GM12878 (cell line): Measurements from ENCODE around the gene SIGLEC12.

Experiments used
- PAX5 ChIP-seq: IDR thresholded peaks from 2 replicates; pipeline ENCODE4 v1.6.1; 2011; ENCODE audit warnings: low read depth, low read length, borderline replicate concordance
- POLR2AphosphoS2 ChIP-seq: IDR thresholded peaks from 2 replicates; pipeline ENCODE4 v1.6.1; 2011; ENCODE audit warnings: low read depth, mild to moderate bottlenecking, low read length, improper control_type of control experiment, moderate library complexity
- TF ChIP-seq, protein P1 (sequence below): fragments of 450-650 bp; conservative IDR thresholded peaks from 2 replicates; pipeline ENCODE4 v1.6.1; 2017; ENCODE audit warnings: mild to moderate bottlenecking, moderate library complexity
- TF ChIP-seq, protein P2 (sequence below), 3 experiments: IDR thresholded peaks in 2 of 3; conservative IDR thresholded peaks in 1 of 3; 2 replicates each; pipeline ENCODE4 v1.5.1; 2011; ENCODE audit warnings: low read depth in 3 of 3, low read length in 3 of 3, mild to moderate bottlenecking in 3 of 3, control low read depth in 2 of 3, moderate library complexity in 2 of 3, inconsistent platforms in 1 of 3, mixed read lengths in 1 of 3; ENCODE audit not compliant: control insufficient read depth in 2 of 3, insufficient read depth in 1 of 3; ENCODE audit errors: extremely low read depth in 1 of 3
- TF ChIP-seq, protein P3 (sequence below): fragments of 450-650 bp; IDR thresholded peaks from 2 replicates; pipeline ENCODE4 v1.6.1; 2016; ENCODE audit warnings: mild to moderate bottlenecking, moderate library complexity, borderline replicate concordance

DNA sequence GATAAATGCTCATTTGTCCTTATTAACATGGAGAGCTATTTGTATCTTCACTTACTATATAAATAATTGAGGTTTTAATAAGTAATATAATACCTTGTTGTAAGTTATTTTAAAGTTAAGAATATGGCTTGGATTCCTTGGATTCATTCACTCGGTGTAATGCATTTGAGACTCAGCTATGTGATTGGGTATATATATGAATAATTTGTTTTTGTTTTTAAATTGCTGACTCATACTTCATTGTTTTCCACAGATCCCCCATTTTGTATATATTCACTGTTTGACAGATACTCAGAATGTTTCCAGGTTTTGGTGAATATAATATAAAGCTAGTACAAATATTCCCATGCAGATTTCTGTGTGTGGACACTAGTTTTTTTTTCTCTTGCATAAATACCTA, 30.1 kb downstream of the SIGLEC12 start:
- no peak for TF ChIP-seq PAX5
- TF ChIP-seq, protein P1, sequence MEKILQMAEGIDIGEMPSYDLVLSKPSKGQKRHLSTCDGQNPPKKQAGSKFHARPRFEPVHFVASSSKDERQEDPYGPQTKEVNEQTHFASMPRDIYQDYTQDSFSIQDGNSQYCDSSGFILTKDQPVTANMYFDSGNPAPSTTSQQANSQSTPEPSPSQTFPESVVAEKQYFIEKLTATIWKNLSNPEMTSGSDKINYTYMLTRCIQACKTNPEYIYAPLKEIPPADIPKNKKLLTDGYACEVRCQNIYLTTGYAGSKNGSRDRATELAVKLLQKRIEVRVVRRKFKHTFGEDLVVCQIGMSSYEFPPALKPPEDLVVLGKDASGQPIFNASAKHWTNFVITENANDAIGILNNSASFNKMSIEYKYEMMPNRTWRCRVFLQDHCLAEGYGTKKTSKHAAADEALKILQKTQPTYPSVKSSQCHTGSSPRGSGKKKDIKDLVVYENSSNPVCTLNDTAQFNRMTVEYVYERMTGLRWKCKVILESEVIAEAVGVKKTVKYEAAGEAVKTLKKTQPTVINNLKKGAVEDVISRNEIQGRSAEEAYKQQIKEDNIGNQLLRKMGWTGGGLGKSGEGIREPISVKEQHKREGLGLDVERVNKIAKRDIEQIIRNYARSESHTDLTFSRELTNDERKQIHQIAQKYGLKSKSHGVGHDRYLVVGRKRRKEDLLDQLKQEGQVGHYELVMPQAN = no peak
- TF ChIP-seq, protein P2, sequence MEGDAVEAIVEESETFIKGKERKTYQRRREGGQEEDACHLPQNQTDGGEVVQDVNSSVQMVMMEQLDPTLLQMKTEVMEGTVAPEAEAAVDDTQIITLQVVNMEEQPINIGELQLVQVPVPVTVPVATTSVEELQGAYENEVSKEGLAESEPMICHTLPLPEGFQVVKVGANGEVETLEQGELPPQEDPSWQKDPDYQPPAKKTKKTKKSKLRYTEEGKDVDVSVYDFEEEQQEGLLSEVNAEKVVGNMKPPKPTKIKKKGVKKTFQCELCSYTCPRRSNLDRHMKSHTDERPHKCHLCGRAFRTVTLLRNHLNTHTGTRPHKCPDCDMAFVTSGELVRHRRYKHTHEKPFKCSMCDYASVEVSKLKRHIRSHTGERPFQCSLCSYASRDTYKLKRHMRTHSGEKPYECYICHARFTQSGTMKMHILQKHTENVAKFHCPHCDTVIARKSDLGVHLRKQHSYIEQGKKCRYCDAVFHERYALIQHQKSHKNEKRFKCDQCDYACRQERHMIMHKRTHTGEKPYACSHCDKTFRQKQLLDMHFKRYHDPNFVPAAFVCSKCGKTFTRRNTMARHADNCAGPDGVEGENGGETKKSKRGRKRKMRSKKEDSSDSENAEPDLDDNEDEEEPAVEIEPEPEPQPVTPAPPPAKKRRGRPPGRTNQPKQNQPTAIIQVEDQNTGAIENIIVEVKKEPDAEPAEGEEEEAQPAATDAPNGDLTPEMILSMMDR (IDR thresholded peaks at IDR 0.05 in 2 of 3, conservative IDR thresholded peaks at IDR 0.05 in 1 of 3; ENCODE audit: control insufficient read depth in 2 of 3, extremely low read depth in 1 of 3, insufficient read depth in 1 of 3, low read depth in 3 of 3, low read length in 3 of 3) = no peak
- TF ChIP-seq, protein P3, sequence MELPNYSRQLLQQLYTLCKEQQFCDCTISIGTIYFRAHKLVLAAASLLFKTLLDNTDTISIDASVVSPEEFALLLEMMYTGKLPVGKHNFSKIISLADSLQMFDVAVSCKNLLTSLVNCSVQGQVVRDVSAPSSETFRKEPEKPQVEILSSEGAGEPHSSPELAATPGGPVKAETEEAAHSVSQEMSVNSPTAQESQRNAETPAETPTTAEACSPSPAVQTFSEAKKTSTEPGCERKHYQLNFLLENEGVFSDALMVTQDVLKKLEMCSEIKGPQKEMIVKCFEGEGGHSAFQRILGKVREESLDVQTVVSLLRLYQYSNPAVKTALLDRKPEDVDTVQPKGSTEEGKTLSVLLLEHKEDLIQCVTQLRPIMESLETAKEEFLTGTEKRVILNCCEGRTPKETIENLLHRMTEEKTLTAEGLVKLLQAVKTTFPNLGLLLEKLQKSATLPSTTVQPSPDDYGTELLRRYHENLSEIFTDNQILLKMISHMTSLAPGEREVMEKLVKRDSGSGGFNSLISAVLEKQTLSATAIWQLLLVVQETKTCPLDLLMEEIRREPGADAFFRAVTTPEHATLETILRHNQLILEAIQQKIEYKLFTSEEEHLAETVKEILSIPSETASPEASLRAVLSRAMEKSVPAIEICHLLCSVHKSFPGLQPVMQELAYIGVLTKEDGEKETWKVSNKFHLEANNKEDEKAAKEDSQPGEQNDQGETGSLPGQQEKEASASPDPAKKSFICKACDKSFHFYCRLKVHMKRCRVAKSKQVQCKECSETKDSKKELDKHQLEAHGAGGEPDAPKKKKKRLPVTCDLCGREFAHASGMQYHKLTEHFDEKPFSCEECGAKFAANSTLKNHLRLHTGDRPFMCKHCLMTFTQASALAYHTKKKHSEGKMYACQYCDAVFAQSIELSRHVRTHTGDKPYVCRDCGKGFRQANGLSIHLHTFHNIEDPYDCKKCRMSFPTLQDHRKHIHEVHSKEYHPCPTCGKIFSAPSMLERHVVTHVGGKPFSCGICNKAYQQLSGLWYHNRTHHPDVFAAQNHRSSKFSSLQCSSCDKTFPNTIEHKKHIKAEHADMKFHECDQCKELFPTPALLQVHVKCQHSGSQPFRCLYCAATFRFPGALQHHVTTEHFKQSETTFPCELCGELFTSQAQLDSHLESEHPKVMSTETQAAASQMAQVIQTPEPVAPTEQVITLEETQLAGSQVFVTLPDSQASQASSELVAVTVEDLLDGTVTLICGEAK = no peak
- TF ChIP-seq POLR2AphosphoS2 = no peak
